Heart left ventricle (tissue), 16 donors: Measurements from ENCODE around the gene CCDC159. TPM values are rescaled to one million over a fixed set of nuclear protein-coding genes. Genes with fewer than 3 reads are reported as not detected.
"Not testable (repeated sequence)": the region's sequence is repeated elsewhere in the genome, so short reads cannot be mapped to it uniquely, and the experiment has no call there.

Experiments used
- ATAC-seq, 4 donors: fragments of 200-7000 bp; cut with Tn5 transposase; one replicate each; pipeline ENCODE4 v1.9.1; 2020 to 2022; ENCODE audit warnings: moderate library complexity in 4 of 4, mild to moderate bottlenecking in 3 of 4, moderate number of reproducible peaks in 1 of 4
- DNase-seq, 5 donors: peaks; one replicate each; pipeline ENCODE4 v3.0.0-alpha.2; 2020
- H3K27ac ChIP-seq, 12 donors: fragments of 200-600 bp; sonication (generic) in 4 of 12; one replicate each; pipeline versions ENCODE4 v1.5.0 to v1.8.0; 2016 to 2022; ENCODE audit warnings: mild to moderate bottlenecking in 2 of 12
- H3K27me3 ChIP-seq, 9 donors: fragments of 200-600 bp; sonication (generic) in 2 of 9; one replicate each; pipeline versions ENCODE4 v1.5.1 to v1.8.0; 2016 to 2022; ENCODE audit warnings: mild to moderate bottlenecking in 3 of 9
- H3K36me3 ChIP-seq, 9 donors: fragments of 200-600 bp; sonication (generic) in 2 of 9; one replicate each; pipeline versions ENCODE4 v1.5.0 to v1.8.0; 2018 to 2022; ENCODE audit warnings: mild to moderate bottlenecking in 2 of 9
- H3K4me1 ChIP-seq, 12 donors: fragments of 200-600 bp; sonication (generic) in 4 of 12; one replicate each; pipeline versions ENCODE4 v1.5.0 to v1.8.0; 2016 to 2022; ENCODE audit warnings: mild to moderate bottlenecking in 3 of 12
- H3K4me3 ChIP-seq, 12 donors: fragments of 200-600 bp; sonication (generic) in 4 of 12; one replicate each; pipeline versions ENCODE4 v1.5.0 to v1.8.0; 2017 to 2022; ENCODE audit warnings: mild to moderate bottlenecking in 9 of 12, moderate library complexity in 4 of 12
- H3K9me3 ChIP-seq, 12 donors: fragments of 200-600 bp; sonication (generic) in 4 of 12; one replicate each; pipeline versions ENCODE4 v1.5.0 to v1.8.0; 2016 to 2022; ENCODE audit warnings: mild to moderate bottlenecking in 1 of 12
- CTCF ChIP-seq, 12 donors: fragments of 200-600 bp; sonication (generic) in 4 of 12; IDR thresholded peaks; one replicate each; pipeline versions ENCODE4 v1.5.0 to v1.8.0; 2018 to 2022; ENCODE audit warnings: antibody characterized with exemption in 12 of 12, mild to moderate bottlenecking in 5 of 12
- POLR2A ChIP-seq, 2 donors: fragments of 450-650 bp; IDR thresholded peaks; one replicate each; pipeline ENCODE4 v1.6.1; 2017; ENCODE audit warnings: antibody characterized with exemption in 2 of 2, mild to moderate bottlenecking in 2 of 2, moderate library complexity in 2 of 2
- WGBS, 4 donors: extraction: QIAGEN DNeasy Blood & Tissue Kit in 2 of 4; methylation state at CpG; one replicate each; pipeline versions ENCODE4 v1.1.5 to v1.1.7; 2013 to 2018; 5-methylcytosine and 5-hydroxymethylcytosine counted together
- intact Hi-C, 10 donors: fragments of 100-400 bp; cut with DNase I; formaldehyde crosslinking; loops; one replicate each; pipeline versions ENCODE4 v1.11.1 to v1.14.2; 2022
- polyA plus RNA-seq, 2 donors: library from polyadenylated mRNA; stranded (reverse); fragments of 200-250 nt; gene quantifications; one replicate each; pipeline ENCODE4 v1.2.3, GENCODE V29; 2013
- total RNA-seq, 9 donors: library from RNA; depleted of rRNA in 2 of 9; stranded (reverse); fragments of >200 nt in 2 of 9; fragmentation: NEBNext Ultra II Directional in 3 of 9; extraction: Animal tissue kit (Norgen Biotek cat#: 25700) in 3 of 9; gene quantifications; one replicate each; pipeline versions ENCODE4 v1.1.0 to v1.2.4, GENCODE V29; 2016 to 2023
- donor health status: ischemic (EF 13 %, LVEDD 7.1; RV severe dilation, severe dysfunction).
- donor health status: healthy with polysubstance abuse.
- donor health status: DM: no; HTN: yes; CAD: no.
- donor health status: DM: no; HTN: no; CAD: no.
- donor health status: ischemic (EF 25% LVEDD 6.9; RV normal size, moderate dysfunction).
- donor health status: ischemic (EF 25% LVEDD 5.7; RV mildly dilated, moderate dysfunction).
- donor health status: healthy.
- donor health status: DM: yes; HTN: yes; CAD: no.
- donor health status: ischemic (EF 35%, LVEDD 5.7; RV mildly dilated, moderate dysfunction).
- donor health status: nonischemic (EF 11% LVEDD 7.7; RV severe dilation, severe dysfunction).
- donor health status: DM: yes; HTN: yes; CAD: no.
- donor health status: PGD.
- donor health status: ischemic (EF 29% LVEDD 5.4; RV normal size, mild dysfunction).
- donor health status: nonischemic (EF 23%, LVEDD 6.1; RV moderate dilation, normal function).

The CCDC159 gene
- total and polyA plus RNA-seq, 11 donors, result 11.5 to 34.9 (median 21.9) TPM

- H3K27ac ChIP-seq, result no peak overlapping the region
- no peak overlapping the region for H3K4me3 ChIP-seq
- ATAC-seq, result no peak
- no peaks in the 10 kb centered on the region for H3K27me3 ChIP-seq
- H3K9me3 ChIP-seq, result no peaks in the 10 kb centered on the region
- H3K36me3 ChIP-seq, result no peaks in the 10 kb centered on the region
- no peak for DNase-seq
- intact Hi-C loops, result loop anchor here in 1 of 10 donors (5.0 kb wide), 1 partner anchor 32 kb away; the partner anchor contains the start of gene RAB3D
- WGBS, 4 donors, result 84 to 96% (median 92%) methylated on average over 5 of the region's 5 CpGs
- TF ChIP-seq POLR2A (IDR thresholded peaks at IDR 0.05), result no peak
- TF ChIP-seq CTCF (IDR thresholded peaks at IDR 0.05), result no peak
- H3K4me1 ChIP-seq, result no peaks in the 10 kb centered on the region
These were observed 41.4 kb upstream of the CCDC159 start for GRCh38 chr19:11304936-11305335.

GRCh38 chr19:11306337-11306736 lies 40.0 kb upstream of the CCDC159 start:
- no peaks in the 10 kb centered on the region for H3K4me1 ChIP-seq
- H3K27me3 ChIP-seq, result no peaks in the 10 kb centered on the region
- no peak overlapping the region for H3K4me3 ChIP-seq
- WGBS, 4 donors, result 79 to 85% (median 81%) methylated on average over 9 of the region's 9 CpGs
- ATAC-seq, result no peak
- no peaks in the 10 kb centered on the region for H3K9me3 ChIP-seq
- H3K27ac ChIP-seq, result no peak overlapping the region
- H3K36me3 ChIP-seq, result no peaks in the 10 kb centered on the region
- DNase-seq, result no peak
- intact Hi-C loops, result no loop called here
- TF ChIP-seq CTCF (IDR thresholded peaks at IDR 0.05), result no peak
- no peak for TF ChIP-seq POLR2A (IDR thresholded peaks at IDR 0.05)

GRCh38 chr19:11320278-11320995 lies 25.9 kb upstream of the CCDC159 start:
- ATAC-seq, intact Hi-C loops, H3K9me3 ChIP-seq, H3K4me3 ChIP-seq, H3K27me3 ChIP-seq, H3K36me3 ChIP-seq: not testable (repeated sequence)
- WGBS, 4 donors, result 76 to 85% (median 81%) methylated on average over 9 of the region's 9 CpGs
- Histone ChIP-seq H3K4me1 (peaks cover 0 to 70% (median 16%) of the 10 kb centered on the region in 12 donors), H3K27ac (peak overlapping the region in 1 of 12 donors; percentile 74)
- peak in 1 of 5 donors; percentile 10 for DNase-seq

- TF ChIP-seq POLR2A (IDR thresholded peaks at IDR 0.05) (no peak), CTCF (IDR thresholded peaks at IDR 0.05) (no peak)
- 80 to 86% (median 81%) methylated on average over 14 of the region's 14 CpGs for WGBS, 4 donors
- Histone ChIP-seq H3K4me1 (peaks cover 0 to 72% (median 16%) of the 10 kb centered on the region in 12 donors), H3K27ac (peak overlapping the region in 5 of 12 donors; percentile 8 to 74 (median 28)), H3K36me3 (peaks cover 0 to 12% (median under 1%) of the 10 kb centered on the region in 9 donors), H3K9me3 (no peaks in the 10 kb centered on the region), H3K27me3 (no peaks in the 10 kb centered on the region), H3K4me3 (no peak overlapping the region)
- ATAC-seq (no peak), DNase-seq (peak in 1 of 5 donors; percentile 12)
- intact Hi-C loops, result no loop called here
These were observed 24.9 kb upstream of the CCDC159 start for GRCh38 chr19:11321191-11322126.
